Hepatic stellate cell (primary cell): ENCODE measurements around the gene ITPR3.

Experiments
- DNase-seq: peaks from one replicate; pipeline ENCODE4 v3.0.0; 2011; ENCODE audit warnings: low spot score

Gene ITPR3

GRCh38 chr6:33686981-33687975 lies 66.2 kb downstream of the ITPR3 start:
- no peak for DNase-seq

GRCh38 chr6:33688006-33688405 lies 66.9 kb downstream of the ITPR3 start:
- DNase-seq, result no peak

GRCh38 chr6:33688451-33689147 lies 67.5 kb downstream of the ITPR3 start:
- DNase-seq, result no peak

GRCh38 chr6:33689148-33689494 lies 68.0 kb downstream of the ITPR3 start:
- DNase-seq, result no peak

GRCh38 chr6:33689879-33690278 lies 68.8 kb downstream of the ITPR3 start:
- DNase-seq, result no peak

GRCh38 chr6:33690766-33691165 lies 69.6 kb downstream of the ITPR3 start:
- DNase-seq, result no peak

- no peak for DNase-seq
These were observed 70.4 kb downstream of the ITPR3 start for GRCh38 chr6:33691456-33692077.

GRCh38 chr6:33692078-33692759 lies 71.1 kb downstream of the ITPR3 start:
- DNase-seq, result no peak

GRCh38 chr6:33692760-33693158 lies 71.6 kb downstream of the ITPR3 start:
- peak; percentile 82 for DNase-seq

- no peak for DNase-seq
These were observed 72.3 kb downstream of the ITPR3 start for GRCh38 chr6:33693186-33694105.

GRCh38 chr6:33694401-33694931 lies 73.3 kb downstream of the ITPR3 start:
- no peak for DNase-seq

- DNase-seq, result no peak
These were observed 73.9 kb downstream of the ITPR3 start for GRCh38 chr6:33694977-33695376.

- no peak for DNase-seq
These were observed 74.3 kb downstream of the ITPR3 start for GRCh38 chr6:33695451-33695887.

GRCh38 chr6:33696076-33696475 lies 75.0 kb downstream of the ITPR3 start:
- no peak for DNase-seq

- peak; percentile 58 for DNase-seq
These were observed 75.7 kb downstream of the ITPR3 start for GRCh38 chr6:33696548-33697518.

- no peak for DNase-seq
These were observed 76.7 kb downstream of the ITPR3 start for GRCh38 chr6:33697845-33698244.

- DNase-seq, result no peak
These were observed 77.4 kb downstream of the ITPR3 start for GRCh38 chr6:33698494-33698893.

GRCh38 chr6:33699131-33699530 lies 78.0 kb downstream of the ITPR3 start:
- DNase-seq, result no peak

GRCh38 chr6:33699739-33700138 lies 78.6 kb downstream of the ITPR3 start:
- DNase-seq, result no peak
